K562 (cell line): ENCODE measurements around the gene USH1G. TPM values are rescaled to one million over a fixed set of nuclear protein-coding genes. Genes with fewer than 3 reads are reported as not detected.

Experiments used
- CHCHD3 ChIP-seq: fragments of 250-450 bp; sonication (Bioruptor Pico); IDR thresholded peaks from 2 replicates; pipeline ENCODE4 v2.1.2; 2022; ENCODE audit warnings: mild to moderate bottlenecking
- EP300 ChIP-seq: IDR thresholded peaks from 2 replicates; pipeline ENCODE4 v1.6.1; 2012; ENCODE audit warnings: low read length, improper control_type of control experiment
- HCFC1 ChIP-seq: IDR thresholded peaks from 2 replicates; pipeline ENCODE4 v1.6.1; 2012; ENCODE audit warnings: low read depth, low read length, improper control_type of control experiment
- HDAC1 ChIP-seq, 2 experiments: fragments of 450-650 bp; IDR thresholded peaks; 2 replicates each; pipeline ENCODE4 v1.6.1; 2016 to 2017; ENCODE audit warnings: inconsistent platforms in 1 of 2, mild to moderate bottlenecking in 1 of 2, moderate library complexity in 1 of 2
- HDAC2 ChIP-seq: fragments of 450-650 bp; IDR thresholded peaks from 2 replicates; pipeline ENCODE4 v1.6.1; 2016; ENCODE audit warnings: mild to moderate bottlenecking
- HIVEP1 ChIP-seq: fragments of 250-450 bp; sonication (Bioruptor Pico); IDR thresholded peaks from 2 replicates; pipeline ENCODE4 v1.4.0; 2020; ENCODE audit warnings: mild to moderate bottlenecking
- HMGN3 ChIP-seq: IDR thresholded peaks from 2 replicates; pipeline ENCODE4 v1.6.1; 2011; ENCODE audit warnings: borderline replicate concordance, low read depth, mild to moderate bottlenecking, mixed read lengths, low read length; ENCODE audit not compliant: insufficient read length; ENCODE audit errors: extremely low read depth
- KDM1A ChIP-seq, 2 experiments: fragments of 450-650 bp; IDR thresholded peaks; 2 replicates each; pipeline ENCODE4 v1.6.1; 2016; ENCODE audit warnings: mild to moderate bottlenecking in 2 of 2
- MXI1 ChIP-seq: IDR thresholded peaks from 2 replicates; pipeline ENCODE4 v1.6.1; 2011; ENCODE audit warnings: low read depth, mild to moderate bottlenecking, improper control_type of control experiment, low read length
- NCOR1 ChIP-seq: fragments of 450-650 bp; IDR thresholded peaks from 2 replicates; pipeline ENCODE4 v1.6.1; 2016; ENCODE audit warnings: mild to moderate bottlenecking, moderate library complexity
- NFIX ChIP-seq: fragments of 250-450 bp; sonication (Bioruptor Pico); IDR thresholded peaks from 2 replicates; pipeline ENCODE4 v1.4.0; 2020; ENCODE audit warnings: low read depth, mild to moderate bottlenecking, moderate library complexity
- PHB2 ChIP-seq: fragments of 450-650 bp; IDR thresholded peaks from 2 replicates; pipeline ENCODE4 v1.6.1; 2017; ENCODE audit warnings: low read depth
- RUNX1 ChIP-seq: sonication (generic); IDR thresholded peaks from 2 replicates; pipeline ENCODE4 v1.6.1; 2016; ENCODE audit warnings: antibody characterized with exemption, low read depth
- SIN3A ChIP-seq, 2 experiments: fragments of 150-350 bp in 1 of 2; IDR thresholded peaks; 2 replicates each; pipeline ENCODE4 v1.6.1; 2011 to 2016; ENCODE audit warnings: borderline replicate concordance in 2 of 2, low read depth in 2 of 2, low read length in 2 of 2, mild to moderate bottlenecking in 2 of 2, moderate library complexity in 2 of 2; ENCODE audit not compliant: control insufficient read depth in 1 of 2
- SMAD4 ChIP-seq: fragments of 250-450 bp; sonication (Bioruptor Pico); conservative IDR thresholded peaks from 2 replicates; pipeline ENCODE4 v1.8.0; 2021; ENCODE audit warnings: inconsistent platforms, mild to moderate bottlenecking, moderate library complexity
- SMARCE1 ChIP-seq: fragments of 450-650 bp; IDR thresholded peaks from 2 replicates; pipeline ENCODE4 v1.7.1; 2016; ENCODE audit warnings: mild to moderate bottlenecking
- SRSF3 ChIP-seq: fragments of 200-400 bp; formaldehyde crosslinking; IDR thresholded peaks from 2 replicates; pipeline ENCODE4 v1.6.1; 2016; ENCODE audit warnings: mild to moderate bottlenecking, low read length, moderate library complexity; ENCODE audit not compliant: insufficient read depth
- ZFP30 ChIP-seq: fragments of 250-450 bp; sonication (Bioruptor Pico); IDR thresholded peaks from 2 replicates; pipeline ENCODE4 v1.8.0; 2022; ENCODE audit warnings: moderate library complexity, mild to moderate bottlenecking, inconsistent platforms, borderline replicate concordance
- ZNF274 ChIP-seq: IDR thresholded peaks from 2 replicates; pipeline ENCODE4 v1.6.1; 2011; ENCODE audit warnings: low read depth, mild to moderate bottlenecking, low read length, moderate library complexity, borderline replicate concordance
- ZNF408 ChIP-seq: fragments of 250-450 bp; sonication (Bioruptor Pico); IDR thresholded peaks from 2 replicates; pipeline ENCODE4 v1.4.0; 2020; ENCODE audit warnings: low read depth, mild to moderate bottlenecking, moderate library complexity
- polyA plus RNA-seq, 8 experiments: library from polyadenylated mRNA; depleted of rRNA in 4 of 8; stranded (reverse) in 5 of 8; unstranded in 3 of 8; fragments of >200 nt; fragmentation: Nextera tagmentation in 2 of 8; fragmentation: Illumina TruSeq in 1 of 8; extraction: Ambion mirVana in 2 of 8; extraction: Trizol in 1 of 8; gene quantifications; 2 replicates each; pipeline versions ENCODE4 v1.2.1 to v1.2.3, GENCODE V29; 2011 to 2014; ENCODE audit warnings: inconsistent platforms in 1 of 8, missing spikeins in 1 of 8
- total RNA-seq, 7 experiments: library from RNA; depleted of rRNA in 6 of 7; stranded (reverse); fragments of >200 nt in 6 of 7; fragmentation: Illumina TruSeq in 2 of 7; extraction: Trizol in 2 of 7; gene quantifications; 2 replicates each; pipeline versions ENCODE4 v1.2.1 to v1.2.3, GENCODE V29; 2011 to 2021; ENCODE audit warnings: low replicate concordance in 1 of 7
- TF ChIP-seq, protein P1 (sequence below): fragments of 450-650 bp; IDR thresholded peaks from 2 replicates; pipeline ENCODE4 v1.6.1; 2016
- TF ChIP-seq, protein P2 (sequence below): fragments of 250-450 bp; sonication (Bioruptor Pico); IDR thresholded peaks from 2 replicates; pipeline ENCODE4 v1.5.0; 2020; ENCODE audit warnings: mild to moderate bottlenecking
- TF ChIP-seq, protein P3 (sequence below), 2 experiments: IDR thresholded peaks; 2 replicates each; pipeline ENCODE4 v1.6.1; 2012; ENCODE audit warnings: improper control_type of control experiment in 2 of 2, low read depth in 2 of 2, low read length in 2 of 2, borderline replicate concordance in 1 of 2
- TF ChIP-seq, protein P4 (sequence below): sonication (generic); formaldehyde crosslinking; IDR thresholded peaks from 2 replicates; pipeline ENCODE4 v1.8.0; 2022; ENCODE audit warnings: missing genetic modification reagents, mild to moderate bottlenecking, borderline replicate concordance

USH1G gene
- total and polyA plus RNA-seq, 9 of the 15 experiments (the other 6 are each of a cell fraction or from before 2014, with no cell fraction given): 0.22 to 1.00 (median 0.64) TPM; not detected in 2

DNA sequence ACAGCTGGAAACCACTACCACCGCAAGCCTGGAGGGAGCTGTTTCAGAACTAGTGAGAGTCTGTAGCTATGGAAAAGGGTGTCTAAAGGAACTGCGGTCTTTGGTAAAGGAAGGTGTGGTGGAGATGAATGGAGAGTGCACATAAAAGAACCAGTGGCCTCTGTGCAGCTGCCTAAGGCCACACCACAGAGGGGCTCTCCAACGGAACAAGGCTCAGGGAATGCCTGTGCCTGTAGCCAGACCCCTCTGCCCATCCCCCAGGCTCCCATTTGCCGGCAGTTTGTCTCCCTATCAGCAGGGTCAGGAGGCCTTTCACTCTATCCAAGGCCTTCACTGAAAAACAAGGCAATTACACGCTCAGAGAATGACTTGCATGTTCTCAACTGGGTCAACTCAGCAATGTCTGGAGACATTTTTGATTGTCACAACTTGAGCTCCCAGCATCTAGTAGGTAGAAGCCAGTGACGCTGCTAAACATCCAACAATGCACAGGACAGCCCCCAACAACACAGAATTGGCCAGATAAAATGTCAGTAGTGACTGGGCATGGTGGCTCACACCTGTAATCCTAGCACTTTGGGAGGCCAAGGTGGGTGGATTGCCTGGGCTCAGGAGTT lies 47.0 kb downstream of the USH1G start (continued):
- TF ChIP-seq, protein P1, sequence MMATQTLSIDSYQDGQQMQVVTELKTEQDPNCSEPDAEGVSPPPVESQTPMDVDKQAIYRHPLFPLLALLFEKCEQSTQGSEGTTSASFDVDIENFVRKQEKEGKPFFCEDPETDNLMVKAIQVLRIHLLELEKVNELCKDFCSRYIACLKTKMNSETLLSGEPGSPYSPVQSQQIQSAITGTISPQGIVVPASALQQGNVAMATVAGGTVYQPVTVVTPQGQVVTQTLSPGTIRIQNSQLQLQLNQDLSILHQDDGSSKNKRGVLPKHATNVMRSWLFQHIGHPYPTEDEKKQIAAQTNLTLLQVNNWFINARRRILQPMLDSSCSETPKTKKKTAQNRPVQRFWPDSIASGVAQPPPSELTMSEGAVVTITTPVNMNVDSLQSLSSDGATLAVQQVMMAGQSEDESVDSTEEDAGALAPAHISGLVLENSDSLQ: peak; percentile 77; the same call in 1 of the 2 replicates
- TF ChIP-seq, protein P2, sequence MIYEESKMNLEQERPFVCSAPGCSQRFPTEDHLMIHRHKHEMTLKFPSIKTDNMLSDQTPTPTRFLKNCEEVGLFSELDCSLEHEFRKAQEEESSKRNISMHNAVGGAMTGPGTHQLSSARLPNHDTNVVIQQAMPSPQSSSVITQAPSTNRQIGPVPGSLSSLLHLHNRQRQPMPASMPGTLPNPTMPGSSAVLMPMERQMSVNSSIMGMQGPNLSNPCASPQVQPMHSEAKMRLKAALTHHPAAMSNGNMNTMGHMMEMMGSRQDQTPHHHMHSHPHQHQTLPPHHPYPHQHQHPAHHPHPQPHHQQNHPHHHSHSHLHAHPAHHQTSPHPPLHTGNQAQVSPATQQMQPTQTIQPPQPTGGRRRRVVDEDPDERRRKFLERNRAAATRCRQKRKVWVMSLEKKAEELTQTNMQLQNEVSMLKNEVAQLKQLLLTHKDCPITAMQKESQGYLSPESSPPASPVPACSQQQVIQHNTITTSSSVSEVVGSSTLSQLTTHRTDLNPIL: no peak
- peak; percentile 87 for TF ChIP-seq EP300
- TF ChIP-seq PHB2: no peak
- TF ChIP-seq SMAD4 (CRISPR knock-in tag): peak; percentile 88
- TF ChIP-seq CHCHD3: peak; percentile 35; the same call in 1 of the 2 replicates
- TF ChIP-seq, protein P3, sequence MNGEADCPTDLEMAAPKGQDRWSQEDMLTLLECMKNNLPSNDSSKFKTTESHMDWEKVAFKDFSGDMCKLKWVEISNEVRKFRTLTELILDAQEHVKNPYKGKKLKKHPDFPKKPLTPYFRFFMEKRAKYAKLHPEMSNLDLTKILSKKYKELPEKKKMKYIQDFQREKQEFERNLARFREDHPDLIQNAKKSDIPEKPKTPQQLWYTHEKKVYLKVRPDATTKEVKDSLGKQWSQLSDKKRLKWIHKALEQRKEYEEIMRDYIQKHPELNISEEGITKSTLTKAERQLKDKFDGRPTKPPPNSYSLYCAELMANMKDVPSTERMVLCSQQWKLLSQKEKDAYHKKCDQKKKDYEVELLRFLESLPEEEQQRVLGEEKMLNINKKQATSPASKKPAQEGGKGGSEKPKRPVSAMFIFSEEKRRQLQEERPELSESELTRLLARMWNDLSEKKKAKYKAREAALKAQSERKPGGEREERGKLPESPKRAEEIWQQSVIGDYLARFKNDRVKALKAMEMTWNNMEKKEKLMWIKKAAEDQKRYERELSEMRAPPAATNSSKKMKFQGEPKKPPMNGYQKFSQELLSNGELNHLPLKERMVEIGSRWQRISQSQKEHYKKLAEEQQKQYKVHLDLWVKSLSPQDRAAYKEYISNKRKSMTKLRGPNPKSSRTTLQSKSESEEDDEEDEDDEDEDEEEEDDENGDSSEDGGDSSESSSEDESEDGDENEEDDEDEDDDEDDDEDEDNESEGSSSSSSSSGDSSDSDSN (IDR thresholded peaks at IDR 0.05; ENCODE audit: borderline replicate concordance in 1 of 2, low read depth in 2 of 2, low read length in 2 of 2): no peak
- TF ChIP-seq RUNX1: no peak
- no peak for TF ChIP-seq HMGN3
- no peak for TF ChIP-seq NFIX (CRISPR knock-in tag)
- no peak for TF ChIP-seq SIN3A (IDR thresholded peaks at IDR 0.05; ENCODE audit: borderline replicate concordance in 2 of 2, control insufficient read depth in 1 of 2, low read depth in 2 of 2, low read length in 2 of 2)
- 0 out of 4 replicates have a peak, but pooled peaks of 1 of the 2 experiments have one; percentile 64 for TF ChIP-seq HDAC1 (IDR thresholded peaks at IDR 0.05)
- no peak for TF ChIP-seq ZNF408
- TF ChIP-seq HDAC2: peak; percentile 75
- peak; percentile 74 for TF ChIP-seq SMARCE1
- no peak for TF ChIP-seq SRSF3
- peak; percentile 77 for TF ChIP-seq NCOR1
- no peak for TF ChIP-seq ZFP30 (CRISPR knock-in tag)
- TF ChIP-seq HIVEP1 (CRISPR knock-in tag): peak; percentile 24; the same call in 1 of the 2 replicates
- TF ChIP-seq KDM1A (IDR thresholded peaks at IDR 0.05): peak; percentile 67 to 78
- TF ChIP-seq, protein P4, sequence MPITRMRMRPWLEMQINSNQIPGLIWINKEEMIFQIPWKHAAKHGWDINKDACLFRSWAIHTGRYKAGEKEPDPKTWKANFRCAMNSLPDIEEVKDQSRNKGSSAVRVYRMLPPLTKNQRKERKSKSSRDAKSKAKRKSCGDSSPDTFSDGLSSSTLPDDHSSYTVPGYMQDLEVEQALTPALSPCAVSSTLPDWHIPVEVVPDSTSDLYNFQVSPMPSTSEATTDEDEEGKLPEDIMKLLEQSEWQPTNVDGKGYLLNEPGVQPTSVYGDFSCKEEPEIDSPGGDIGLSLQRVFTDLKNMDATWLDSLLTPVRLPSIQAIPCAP: no peak
- no peak for TF ChIP-seq MXI1
- no peak for TF ChIP-seq ZNF274
- no peak for TF ChIP-seq HCFC1
